Lung (tissue), 12 donors: ENCODE results near the gene RADX. TPM values are rescaled to one million over a fixed set of nuclear protein-coding genes. Genes with fewer than 3 reads are reported as not detected.

Experiments used
- ATAC-seq: fragments of 200-7000 bp; cut with Tn5 transposase; one replicate; pipeline ENCODE4 v1.9.1; 2020; ENCODE audit warnings: moderate number of reproducible peaks; ENCODE audit not compliant: insufficient read depth, low FRiP score
- DNase-seq, 3 donors: peaks; one replicate each; pipeline ENCODE4 v3.0.0-alpha.2; 2013 to 2017
- H3K27ac ChIP-seq, 2 donors: one replicate each; pipeline ENCODE4 v1.5.1; 2013; ENCODE audit warnings: mild to moderate bottlenecking in 2 of 2, moderate library complexity in 2 of 2, control low read depth in 1 of 2, inconsistent platforms in 1 of 2, low read depth in 1 of 2, low read length in 1 of 2
- H3K27me3 ChIP-seq, 3 donors: one replicate each; pipeline ENCODE4 v1.5.1; 2013; ENCODE audit warnings: low read length in 2 of 3; ENCODE audit not compliant: control insufficient read depth in 3 of 3, insufficient read depth in 3 of 3
- H3K36me3 ChIP-seq, 4 donors: one replicate each; pipeline ENCODE4 v1.5.1; 2013; ENCODE audit warnings: low read length in 4 of 4, mild to moderate bottlenecking in 1 of 4, moderate library complexity in 1 of 4; ENCODE audit not compliant: control insufficient read depth in 4 of 4, insufficient read depth in 4 of 4
- H3K4me1 ChIP-seq, 5 donors: one replicate each; pipeline ENCODE4 v1.5.1; 2013; ENCODE audit warnings: low read length in 5 of 5, mild to moderate bottlenecking in 2 of 5, moderate library complexity in 1 of 5; ENCODE audit not compliant: control insufficient read depth in 5 of 5, insufficient read depth in 5 of 5
- H3K4me3 ChIP-seq: one replicate; pipeline ENCODE4 v1.5.1; 2013; ENCODE audit warnings: mild to moderate bottlenecking, control low read depth, moderate library complexity
- H3K9ac ChIP-seq, 2 donors: one replicate each; pipeline ENCODE4 v1.5.1; 2013; ENCODE audit warnings: low read length in 2 of 2, control low read depth in 1 of 2; ENCODE audit not compliant: insufficient read depth in 1 of 2
- H3K9me3 ChIP-seq, 4 donors: one replicate each; pipeline ENCODE4 v1.5.1; 2013; ENCODE audit warnings: low read length in 3 of 4, mild to moderate bottlenecking in 1 of 4, moderate library complexity in 1 of 4; ENCODE audit not compliant: control insufficient read depth in 4 of 4, insufficient read depth in 3 of 4
- WGBS, 2 donors: extraction: QIAGEN DNeasy Blood & Tissue Kit; methylation state at CpG; one replicate each; pipeline ENCODE4 v1.1.7; 2013; 5-methylcytosine and 5-hydroxymethylcytosine counted together
- polyA plus RNA-seq, 2 donors: library from polyadenylated mRNA; stranded (reverse); fragments of 200-250 nt; gene quantifications; one replicate each; pipeline ENCODE4 v1.2.1, GENCODE V29; 2013
- total RNA-seq, 2 donors: library from RNA; depleted of rRNA in 1 of 2; stranded (reverse); fragments of >200 nt in 1 of 2; gene quantifications; one replicate each; pipeline ENCODE4 v1.2.1, GENCODE V29; 2014 to 2021
- TF ChIP-seq, protein P1 (sequence below): IDR thresholded peaks from 2 replicates; pipeline ENCODE4 v1.5.1; 2012; ENCODE audit warnings: mild to moderate bottlenecking; ENCODE audit errors: control extremely low read depth, extremely low read depth
- donor health status: control.
- donor health status: control.
- donor health status: Bipolar disorder and iron deficiency.
- donor health status: healthy.
- donor health status: DM: yes; HTN: yes; CAD: no.

The RADX gene
- total and polyA plus RNA-seq, 4 donors = 2.6 to 9.2 (median 5.7) TPM

DNA sequence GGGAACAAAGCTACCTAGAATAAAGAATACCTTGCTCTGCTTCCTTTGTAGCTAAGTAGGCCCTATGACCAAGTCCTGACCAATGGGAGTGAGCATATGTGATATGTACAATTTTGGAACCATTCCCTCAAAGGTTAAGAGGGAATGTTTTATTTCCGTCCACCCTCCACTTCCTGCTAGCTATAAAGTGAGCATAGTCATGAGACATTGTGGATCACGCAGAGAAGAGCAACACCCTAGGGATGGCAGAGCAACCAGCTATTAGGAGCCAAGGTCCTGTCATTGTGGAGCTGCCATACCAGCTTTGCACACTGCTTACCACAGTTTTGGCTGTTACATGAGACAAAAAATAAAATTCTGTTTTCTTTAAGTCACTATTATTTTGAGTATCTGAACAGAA is 68.9 kb downstream of the RADX start:
- Histone ChIP-seq H3K4me3 (no peak overlapping the region), H3K27me3 (peaks cover 2 to 15% (median 5%) of the 10 kb centered on the region in 3 donors), H3K9ac (no peak overlapping the region), H3K36me3 (no peaks in the 10 kb centered on the region), H3K9me3 (peaks cover 0 to 3% (median 0%) of the 10 kb centered on the region in 4 donors), H3K4me1 (no peaks in the 10 kb centered on the region), H3K27ac (no peak overlapping the region)
- ATAC-seq (no peak), DNase-seq (no peak)
- 45 to 63% methylated on average over 2 of the region's 2 CpGs for WGBS, 2 donors
- TF ChIP-seq, protein P1, sequence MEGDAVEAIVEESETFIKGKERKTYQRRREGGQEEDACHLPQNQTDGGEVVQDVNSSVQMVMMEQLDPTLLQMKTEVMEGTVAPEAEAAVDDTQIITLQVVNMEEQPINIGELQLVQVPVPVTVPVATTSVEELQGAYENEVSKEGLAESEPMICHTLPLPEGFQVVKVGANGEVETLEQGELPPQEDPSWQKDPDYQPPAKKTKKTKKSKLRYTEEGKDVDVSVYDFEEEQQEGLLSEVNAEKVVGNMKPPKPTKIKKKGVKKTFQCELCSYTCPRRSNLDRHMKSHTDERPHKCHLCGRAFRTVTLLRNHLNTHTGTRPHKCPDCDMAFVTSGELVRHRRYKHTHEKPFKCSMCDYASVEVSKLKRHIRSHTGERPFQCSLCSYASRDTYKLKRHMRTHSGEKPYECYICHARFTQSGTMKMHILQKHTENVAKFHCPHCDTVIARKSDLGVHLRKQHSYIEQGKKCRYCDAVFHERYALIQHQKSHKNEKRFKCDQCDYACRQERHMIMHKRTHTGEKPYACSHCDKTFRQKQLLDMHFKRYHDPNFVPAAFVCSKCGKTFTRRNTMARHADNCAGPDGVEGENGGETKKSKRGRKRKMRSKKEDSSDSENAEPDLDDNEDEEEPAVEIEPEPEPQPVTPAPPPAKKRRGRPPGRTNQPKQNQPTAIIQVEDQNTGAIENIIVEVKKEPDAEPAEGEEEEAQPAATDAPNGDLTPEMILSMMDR = no peak

DNA sequence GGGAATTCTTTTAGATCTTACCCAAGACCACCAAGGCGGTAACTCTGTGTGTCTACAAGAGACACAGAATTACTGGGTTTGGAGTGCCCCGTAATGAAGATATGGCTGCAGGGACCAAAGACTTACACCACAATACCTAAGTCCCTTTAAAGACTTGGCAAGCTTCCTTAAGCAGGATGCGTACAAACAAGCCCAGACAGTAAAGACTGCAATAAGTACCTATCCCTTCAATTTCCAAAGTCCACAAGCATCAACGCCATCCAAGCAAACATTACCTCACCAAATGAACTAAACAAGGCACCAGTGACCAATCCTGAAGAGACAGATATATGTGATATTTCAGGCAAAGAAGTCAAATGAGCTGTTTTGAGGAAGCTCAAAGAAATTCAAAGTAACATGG is 72.4 kb downstream of the RADX start:
- no peak overlapping the region for H3K4me3 ChIP-seq
- H3K27ac ChIP-seq = no peak overlapping the region
- peaks cover 0 to 3% (median 0%) of the 10 kb centered on the region in 4 donors for H3K9me3 ChIP-seq
- H3K4me1 ChIP-seq = no peaks in the 10 kb centered on the region
- 84 to 94% methylated on average over 4 of the region's 4 CpGs for WGBS, 2 donors
- H3K27me3 ChIP-seq = peaks cover 2 to 13% (median 5%) of the 10 kb centered on the region in 3 donors
- H3K36me3 ChIP-seq = no peaks in the 10 kb centered on the region
- DNase-seq (no peak), ATAC-seq (no peak)
- H3K9ac ChIP-seq = no peak overlapping the region
- TF ChIP-seq, protein P1 = no peak

DNA sequence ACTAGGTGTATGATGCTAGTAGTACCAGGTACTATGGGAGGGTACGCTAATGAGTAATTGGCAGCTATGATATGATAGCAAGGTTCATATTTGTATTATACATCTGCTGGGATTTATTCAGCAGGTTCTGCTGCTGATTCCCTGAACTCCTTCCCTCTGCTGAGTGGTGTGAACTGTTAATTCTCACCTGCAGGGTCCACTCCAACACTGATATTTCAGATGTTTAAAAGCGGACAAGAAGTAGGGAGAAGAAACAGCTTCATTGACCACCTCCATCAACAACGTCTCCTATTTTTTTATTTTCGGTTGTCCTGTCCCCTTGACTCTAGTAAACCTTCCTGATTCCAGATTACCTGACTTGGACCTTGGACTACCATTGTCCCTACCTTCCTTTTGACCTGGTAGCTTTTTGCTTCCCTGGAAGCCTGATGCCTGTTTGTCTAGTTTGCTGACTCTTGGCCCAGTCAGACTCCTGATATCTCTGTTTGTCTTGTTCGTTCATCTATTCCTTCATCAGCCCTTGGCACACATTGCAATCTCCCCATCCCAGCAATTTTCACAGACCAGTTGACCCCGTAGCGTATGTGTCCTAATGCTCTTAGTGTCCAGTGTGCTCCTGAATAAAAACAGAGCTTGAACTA is 80.8 kb downstream of the RADX start:
- Histone ChIP-seq H3K9ac (no peak overlapping the region), H3K9me3 (no peaks in the 10 kb centered on the region), H3K4me3 (no peak overlapping the region), H3K36me3 (no peaks in the 10 kb centered on the region), H3K4me1 (no peaks in the 10 kb centered on the region), H3K27me3 (peaks cover 0 to 38% (median 9%) of the 10 kb centered on the region in 3 donors), H3K27ac (no peak overlapping the region)
- DNase-seq = no peak
- TF ChIP-seq, protein P1 = no peak
- ATAC-seq = no peak
- 72 to 87% methylated on average over 7 of the region's 7 CpGs for WGBS, 2 donors

DNA sequence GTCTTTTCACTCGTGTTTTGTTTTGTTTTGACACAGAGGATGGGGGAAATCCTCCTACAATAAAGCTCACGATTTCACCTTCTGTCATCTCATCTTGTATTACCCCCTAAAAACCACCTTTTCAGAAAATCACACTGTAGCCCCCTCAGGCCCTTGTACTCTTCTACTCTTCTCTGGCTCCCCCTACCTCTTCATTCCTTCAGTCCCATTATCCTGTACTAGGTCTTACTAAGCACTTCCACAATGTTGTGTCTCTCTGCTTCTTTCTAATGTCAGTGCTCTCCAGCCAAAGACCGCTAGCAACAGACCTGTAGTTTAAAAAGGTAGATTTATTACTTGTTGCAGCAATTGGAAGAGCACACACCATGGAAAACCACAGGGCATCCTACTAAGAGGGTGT is 84.7 kb downstream of the RADX start:
- no peak overlapping the region for H3K4me3 ChIP-seq
- no peaks in the 10 kb centered on the region for H3K9me3 ChIP-seq
- peaks cover 0 to 51% (median 14%) of the 10 kb centered on the region in 3 donors for H3K27me3 ChIP-seq
- H3K4me1 ChIP-seq = no peaks in the 10 kb centered on the region
- TF ChIP-seq, protein P1 = no peak
- DNase-seq = no peak
- H3K36me3 ChIP-seq = no peaks in the 10 kb centered on the region
- whole genome bisulfite sequencing, 2 donors = 46 to 74% methylated on average over 3 of the region's 3 CpGs
- H3K27ac ChIP-seq = no peak overlapping the region
- no peak overlapping the region for H3K9ac ChIP-seq
- no peak for ATAC-seq
